Measurements from ENCODE around the gene PPP1R1A.

- TF ChIP-seq TAF1 (IDR thresholded peaks at IDR 0.05; ENCODE audit: low read depth, low read length) (no peak), POLR2A (IDR thresholded peaks at IDR 0.05; ENCODE audit: low read depth, low read length) (no peak), POLR2AphosphoS5 (IDR thresholded peaks at IDR 0.05; ENCODE audit: low read depth, low read length) (no peak)
Observed at GRCh38 chr12:54627304-54627703, 38.8 kb upstream of the PPP1R1A start.
